K562 (cell line): ENCODE results near the gene IBA57. TPM values are rescaled to one million over a fixed set of nuclear protein-coding genes. Genes with fewer than 3 reads are reported as not detected.

Source experiments
- ATAC-seq: fragments of 200-7000 bp; cut with Tn5 transposase; 3 replicates; pipeline ENCODE4 v1.9.1; 2020; ENCODE audit warnings: moderate library complexity
- BruUV-seq: library from RNA; stranded (reverse); fragments of 400-500 nt; replicated peaks from 2 replicates; lab custom pipeline; 2021; lab: Mats Ljungman, UMichigan
- CTCF ChIA-PET: fragments of 300-600 bp; formaldehyde crosslinking; extraction: SDS; loops from one replicate; lab custom pipeline; 2021; ENCODE audit warnings: low intra/inter-chr PET ratio; lab: Yijun Ruan, JAX
- POLR2A ChIA-PET: fragments of 300-600, 350-650 bp; sonication (Branson Sonifier 250); formaldehyde crosslinking; extraction: SDS; loops from one replicate; lab custom pipeline; 2021; ENCODE audit warnings: antibody characterized with exemption, inconsistent platforms; lab: Yijun Ruan, JAX
- DNase-seq, 4 experiments: peaks; one replicate each; pipeline versions ENCODE4 v3.0.0 to v3.0.0-alpha.2; 2011 to 2018; ENCODE audit warnings: low spot score in 3 of 4, mixed read lengths in 3 of 4; ENCODE audit errors: extremely low read depth in 1 of 4
- FAIRE-seq: peaks from 2 replicates; lab custom pipeline; 2011; peaks lifted over from hg19 to GRCh38; lab: Jason Lieb, UNC
- H2AFZ ChIP-seq: 2 replicates; pipeline ENCODE4 v1.6.0; 2011; ENCODE audit warnings: low read depth, low read length, control low read depth, inconsistent platforms
- H3K27ac ChIP-seq: fragments of 200-600 bp; 3 replicates; pipeline ENCODE4 v1.8.0; 2011; ENCODE audit warnings: low read depth, mild to moderate bottlenecking, control low read depth, inconsistent platforms, low read length, moderate library complexity, mixed read lengths; ENCODE audit errors: extremely low read depth
- H3K27me3 ChIP-seq, 2 experiments: fragments of 300-600 bp in 1 of 2; 2 replicates in 1 of 2; 3 replicates in 1 of 2; pipeline versions ENCODE4 v1.6.0 to v1.8.0; 2011; ENCODE audit warnings: inconsistent platforms in 2 of 2, low read length in 2 of 2, mild to moderate bottlenecking in 1 of 2, mixed read lengths in 1 of 2, moderate library complexity in 1 of 2; ENCODE audit not compliant: control insufficient read depth in 2 of 2, insufficient read depth in 2 of 2
- H3K36me3 ChIP-seq: fragments of 300-600 bp; 3 replicates; pipeline ENCODE4 v1.8.0; 2011; ENCODE audit warnings: mild to moderate bottlenecking, low read length, inconsistent platforms; ENCODE audit not compliant: control insufficient read depth, insufficient read depth
- H3K4me1 ChIP-seq, 2 experiments: fragments of 200-600 bp in 1 of 2; replicated peaks in 1 of 2; 2 replicates in 1 of 2; 3 replicates in 1 of 2; pipeline versions ENCODE4 v1.5.1 to v1.8.0; 2011; ENCODE audit warnings: inconsistent platforms in 2 of 2, low read length in 2 of 2, mild to moderate bottlenecking in 1 of 2, mixed read lengths in 1 of 2, moderate library complexity in 1 of 2; ENCODE audit not compliant: control insufficient read depth in 2 of 2, insufficient read depth in 2 of 2
- H3K4me2 ChIP-seq: 2 replicates; pipeline ENCODE4 v1.6.1; 2011; ENCODE audit warnings: low read length, control low read depth, inconsistent platforms, mixed read lengths; ENCODE audit not compliant: insufficient read depth
- H3K4me3 ChIP-seq: fragments of 200-600 bp; sonication (generic), shearing (Covaris generic); 2 replicates; pipeline ENCODE4 v1.5.1; 2016; ENCODE audit warnings: control low read depth, inconsistent platforms
- H3K79me2 ChIP-seq: fragments of 200-600 bp; 3 replicates; pipeline ENCODE4 v1.8.0; 2011; ENCODE audit warnings: low read length, inconsistent platforms; ENCODE audit not compliant: control insufficient read depth, insufficient read depth
- H3K9ac ChIP-seq, 2 experiments: 2 replicates each; pipeline versions ENCODE4 v1.6.0 to v1.6.1; 2011; ENCODE audit warnings: low read depth in 2 of 2, low read length in 2 of 2, control low read depth in 1 of 2, inconsistent platforms in 1 of 2, mild to moderate bottlenecking in 1 of 2, mixed read lengths in 1 of 2; ENCODE audit not compliant: insufficient read depth in 1 of 2
- H3K9me1 ChIP-seq: one replicate; pipeline ENCODE4 v1.6.0; 2011; ENCODE audit warnings: inconsistent platforms, mild to moderate bottlenecking, low read length, moderate library complexity; ENCODE audit not compliant: control insufficient read depth, insufficient read depth
- H3K9me3 ChIP-seq: replicated peaks from 2 replicates; pipeline ENCODE4 v1.5.1; 2011; ENCODE audit warnings: low read depth, low read length, inconsistent platforms; ENCODE audit not compliant: control insufficient read depth, insufficient read depth
- H4K20me1 ChIP-seq: replicated peaks from 2 replicates; pipeline ENCODE4 v1.6.1; 2011; ENCODE audit warnings: low read length, inconsistent platforms, mixed read lengths; ENCODE audit not compliant: control insufficient read depth, insufficient read depth
- ARHGAP35 ChIP-seq: fragments of 450-650 bp; IDR thresholded peaks from 2 replicates; pipeline ENCODE4 v1.6.1; 2018; ENCODE audit not compliant: partially characterized antibody
- ATF4 ChIP-seq: fragments of 450-650 bp; formaldehyde crosslinking; IDR thresholded peaks from 2 replicates; pipeline ENCODE4 v1.4.0; 2022; ENCODE audit warnings: mild to moderate bottlenecking, moderate library complexity
- BDP1 ChIP-seq: IDR thresholded peaks from 3 replicates; pipeline ENCODE4 v1.6.1; 2011; ENCODE audit not compliant: insufficient read length, insufficient read depth
- ETS1 ChIP-seq: conservative IDR thresholded peaks from 2 replicates; pipeline ENCODE4 v1.6.1; 2011; ENCODE audit warnings: low read depth, mild to moderate bottlenecking, low read length; ENCODE audit not compliant: control insufficient read depth
- FOXM1 ChIP-seq, 2 experiments: fragments of 450-650 bp in 1 of 2; sonication (generic) in 1 of 2; formaldehyde crosslinking in 1 of 2; IDR thresholded peaks; 2 replicates each; pipeline versions ENCODE4 v1.6.1 to v1.9.0; 2017 to 2022; ENCODE audit warnings: low read depth in 2 of 2, mild to moderate bottlenecking in 2 of 2, missing genetic modification reagents in 1 of 2, moderate library complexity in 1 of 2
- GABPB2 ChIP-seq: fragments of 250-450 bp; sonication (Bioruptor Pico); conservative IDR thresholded peaks from 2 replicates; pipeline ENCODE4 v1.5.1; 2021; ENCODE audit warnings: mild to moderate bottlenecking
- HIVEP1 ChIP-seq: fragments of 250-450 bp; sonication (Bioruptor Pico); IDR thresholded peaks from 2 replicates; pipeline ENCODE4 v1.4.0; 2020; ENCODE audit warnings: mild to moderate bottlenecking
- IFI16 ChIP-seq: fragments of 250-450 bp; sonication (Bioruptor Pico); IDR thresholded peaks from 2 replicates; pipeline ENCODE4 v2.1.2; 2022; ENCODE audit warnings: mild to moderate bottlenecking, inconsistent platforms
- NCOA1 ChIP-seq: fragments of 450-650 bp; IDR thresholded peaks from 2 replicates; pipeline ENCODE4 v1.6.1; 2016; ENCODE audit warnings: low read depth
- POU5F1 ChIP-seq: fragments of 150-350 bp; IDR thresholded peaks from 2 replicates; pipeline ENCODE4 v1.6.1; 2014; ENCODE audit warnings: borderline replicate concordance, low read length, low read depth, mild to moderate bottlenecking; ENCODE audit not compliant: partially characterized antibody
- SETDB1 ChIP-seq: IDR thresholded peaks from one replicate; pipeline ENCODE4 v1.6.1; 2012; ENCODE audit warnings: low read length, control low read depth, inconsistent platforms
- SUPT5H ChIP-seq: fragments of 450-650 bp; IDR thresholded peaks from 2 replicates; pipeline ENCODE4 v1.6.1; 2016
- USF2 ChIP-seq: sonication (generic); formaldehyde crosslinking; IDR thresholded peaks from 2 replicates; pipeline ENCODE4 v1.5.0; 2020; ENCODE audit warnings: missing genetic modification reagents
- ZBTB7A ChIP-seq: IDR thresholded peaks from 2 replicates; pipeline ENCODE4 v1.6.1; 2011; ENCODE audit warnings: low read depth, mild to moderate bottlenecking, low read length, moderate library complexity, borderline replicate concordance; ENCODE audit not compliant: control insufficient read depth
- ZBTB9 ChIP-seq: fragments of 450-650 bp; formaldehyde crosslinking; IDR thresholded peaks from 2 replicates; pipeline ENCODE4 v1.4.0; 2020; ENCODE audit warnings: mild to moderate bottlenecking, moderate library complexity
- ZNF445 ChIP-seq: fragments of 250-450 bp; sonication (Bioruptor Pico); IDR thresholded peaks from 2 replicates; pipeline ENCODE4 v1.4.0; 2020; ENCODE audit warnings: low read depth, mild to moderate bottlenecking, moderate library complexity
- WGBS: fragments of 100-300 bp; shearing (Covaris generic); methylation state at CpG from one replicate; pipeline ENCODE4 v1.1.6; 2016; ENCODE audit warnings: low coverage, mixed read lengths; ENCODE audit not compliant: insufficient coverage; ENCODE audit errors: missing lambda C conversion rate; 5-methylcytosine and 5-hydroxymethylcytosine counted together
- in situ Hi-C: fragments of 300-500 bp; cut with MboI; formaldehyde crosslinking; loops from 4 replicates; pipeline ENCODE4 v1.15.0; 2018; ENCODE audit warnings: inconsistent platforms, mixed read lengths
- intact Hi-C: fragments of 100-400 bp; cut with micrococcal nuclease; formaldehyde crosslinking; loops from 2 replicates; pipeline ENCODE4 v1.14.2; 2022
- polyA plus RNA-seq, 8 experiments: library from polyadenylated mRNA; depleted of rRNA in 4 of 8; stranded (reverse) in 5 of 8; unstranded in 3 of 8; fragments of >200 nt; fragmentation: Nextera tagmentation in 2 of 8; fragmentation: Illumina TruSeq in 1 of 8; extraction: Ambion mirVana in 2 of 8; extraction: Trizol in 1 of 8; gene quantifications; 2 replicates each; pipeline versions ENCODE4 v1.2.1 to v1.2.3, GENCODE V29; 2011 to 2014; ENCODE audit warnings: inconsistent platforms in 1 of 8, missing spikeins in 1 of 8
- total RNA-seq, 7 experiments: library from RNA; depleted of rRNA in 6 of 7; stranded (reverse); fragments of >200 nt in 6 of 7; fragmentation: Illumina TruSeq in 2 of 7; extraction: Trizol in 2 of 7; gene quantifications; 2 replicates each; pipeline versions ENCODE4 v1.2.1 to v1.2.3, GENCODE V29; 2011 to 2021; ENCODE audit warnings: low replicate concordance in 1 of 7

IBA57 gene
- total and polyA plus RNA-seq, 9 of the 15 experiments (the other 6 are each of a cell fraction or from before 2014, with no cell fraction given) = 0.77 to 15.5 (median 2.7) TPM

- Histone ChIP-seq H3K4me3 (no peak overlapping the region), H3K27me3 (no peaks in the 10 kb centered on the region), H3K9me1 (peaks cover 2% of the 10 kb centered on the region), H3K9ac (0 out of 4 replicates have a peak overlapping the region, but pooled peaks of 1 of the 2 experiments have one; percentile 20), H3K36me3 (no peaks in the 10 kb centered on the region), H3K4me1 (peaks cover 0 to 55% of the 10 kb centered on the region in 2 experiments; a peak in 3 of 5 replicates), H3K79me2 (no peaks in the 10 kb centered on the region), H3K4me2 (no peak overlapping the region), H2AFZ (no peak overlapping the region), H4K20me1 (no peaks in the 10 kb centered on the region; the same call in 1 of the 2 replicates), H3K9me3 (no peaks in the 10 kb centered on the region), H3K27ac (no peak overlapping the region)
- POLR2A ChIA-PET = interaction anchor here (1.1 to 1.8 kb wide), 3 partner anchors 8 to 17 kb away, joined by 3 to 9 read pairs (median 7); partner anchors contain the start of genes GUK1 and IBA57
- no peak for DNase-seq
- no peak for ATAC-seq
- 38% methylated on average over 15 of the region's 24 CpGs for WGBS
- no peak for FAIRE-seq
- in situ Hi-C loops (no loop called here), intact Hi-C loops (no loop called here)
- BruUV-seq = no TSS peak
- CTCF ChIA-PET = no interaction called here
- TF ChIP-seq GABPB2 (CRISPR knock-in tag) = no peak
- no peak for TF ChIP-seq ETS1
- no peak for TF ChIP-seq NCOA1
- no peak for TF ChIP-seq ZBTB9 (CRISPR knock-in tag)
- no peak for TF ChIP-seq HIVEP1 (CRISPR knock-in tag)
- no peak for TF ChIP-seq SUPT5H
- TF ChIP-seq ZBTB7A = no peak
- no peak for TF ChIP-seq USF2 (CRISPR knock-in tag)
- no peak for TF ChIP-seq BDP1
- no peak for TF ChIP-seq FOXM1 (IDR thresholded peaks at IDR 0.05; ENCODE audit: low read depth)
- TF ChIP-seq FOXM1 (CRISPR knock-in tag; IDR thresholded peaks at IDR 0.05; ENCODE audit: low read depth) = no peak
- TF ChIP-seq ARHGAP35 = no peak
- no peak for TF ChIP-seq POU5F1
- TF ChIP-seq ATF4 = no peak
- TF ChIP-seq SETDB1 = no peak
- TF ChIP-seq IFI16 (CRISPR knock-in tag) = no peak
- TF ChIP-seq ZNF445 (CRISPR knock-in tag) = no peak
Measured at GRCh38 chr1:228156941-228157728, 8.5 kb upstream of the IBA57 start.
